ENCODE measurements around the gene EPHA2. TPM values are rescaled to one million over a fixed set of nuclear protein-coding genes. Genes with fewer than 3 reads are reported as not detected.

EPHA2 gene
- polyA plus RNA-seq, 1 of the 3 experiments (the other 2 are of a cell fraction): 126 TPM

DNA sequence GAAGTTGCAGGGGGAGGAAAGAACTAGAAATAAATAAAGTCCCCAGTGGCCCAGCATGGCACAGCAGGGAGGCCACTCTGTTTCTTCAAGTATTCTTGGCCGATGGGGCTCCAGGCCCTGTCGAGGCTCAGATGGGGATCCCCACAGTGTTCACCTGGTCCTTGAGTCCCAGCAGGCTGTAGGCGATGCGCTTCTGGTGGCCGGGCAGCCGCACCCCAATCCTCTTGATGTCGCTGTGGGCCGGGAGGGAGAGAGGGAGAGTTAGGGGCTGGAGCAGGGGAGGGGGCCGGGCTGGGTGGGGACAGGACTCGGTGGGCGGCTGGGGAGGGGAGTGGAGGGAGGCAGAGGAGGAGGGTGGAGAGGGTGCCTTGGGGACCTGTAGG, 30.8 kb downstream of the EPHA2 start:
- CTCF ChIA-PET: interaction anchor here (1.4 to 2.2 kb wide), 2 partner anchors 42 to 43 kb away, joined by 4 to 8 read pairs; no protein-coding TSS in a partner anchor
- no peak for DNase-seq
- WGBS (ENCODE audit: low lambda C conversion rate): 100% methylated on average over 5 of the region's 11 CpGs
- TF ChIP-seq EP300 (IDR thresholded peaks at IDR 0.05; ENCODE audit: borderline replicate concordance in 1 of 2, low read depth in 1 of 2, low read length in 1 of 2) (no peak), CHD2 (IDR thresholded peaks at IDR 0.05; ENCODE audit: low read length, partially characterized antibody) (no peak), MEF2A (IDR thresholded peaks at IDR 0.05; ENCODE audit: borderline replicate concordance, low read depth) (no peak), GATA2 (CRISPR knock-in tag; IDR thresholded peaks at IDR 0.05) (no peak), EZH2phosphoT487 (IDR thresholded peaks at IDR 0.05; ENCODE audit: borderline replicate concordance, low read depth) (no peak), TEAD4 (IDR thresholded peaks at IDR 0.05; ENCODE audit: borderline replicate concordance, insufficient read depth) (no peak), NRF1 (IDR thresholded peaks at IDR 0.05; ENCODE audit: low read depth, low read length) (no peak), MXI1 (IDR thresholded peaks at IDR 0.05; ENCODE audit: low read depth, low read length) (no peak)
- TF ChIP-seq, protein P1, sequence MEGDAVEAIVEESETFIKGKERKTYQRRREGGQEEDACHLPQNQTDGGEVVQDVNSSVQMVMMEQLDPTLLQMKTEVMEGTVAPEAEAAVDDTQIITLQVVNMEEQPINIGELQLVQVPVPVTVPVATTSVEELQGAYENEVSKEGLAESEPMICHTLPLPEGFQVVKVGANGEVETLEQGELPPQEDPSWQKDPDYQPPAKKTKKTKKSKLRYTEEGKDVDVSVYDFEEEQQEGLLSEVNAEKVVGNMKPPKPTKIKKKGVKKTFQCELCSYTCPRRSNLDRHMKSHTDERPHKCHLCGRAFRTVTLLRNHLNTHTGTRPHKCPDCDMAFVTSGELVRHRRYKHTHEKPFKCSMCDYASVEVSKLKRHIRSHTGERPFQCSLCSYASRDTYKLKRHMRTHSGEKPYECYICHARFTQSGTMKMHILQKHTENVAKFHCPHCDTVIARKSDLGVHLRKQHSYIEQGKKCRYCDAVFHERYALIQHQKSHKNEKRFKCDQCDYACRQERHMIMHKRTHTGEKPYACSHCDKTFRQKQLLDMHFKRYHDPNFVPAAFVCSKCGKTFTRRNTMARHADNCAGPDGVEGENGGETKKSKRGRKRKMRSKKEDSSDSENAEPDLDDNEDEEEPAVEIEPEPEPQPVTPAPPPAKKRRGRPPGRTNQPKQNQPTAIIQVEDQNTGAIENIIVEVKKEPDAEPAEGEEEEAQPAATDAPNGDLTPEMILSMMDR (IDR thresholded peaks at IDR 0.05): no peak
- TF ChIP-seq, protein P2, sequence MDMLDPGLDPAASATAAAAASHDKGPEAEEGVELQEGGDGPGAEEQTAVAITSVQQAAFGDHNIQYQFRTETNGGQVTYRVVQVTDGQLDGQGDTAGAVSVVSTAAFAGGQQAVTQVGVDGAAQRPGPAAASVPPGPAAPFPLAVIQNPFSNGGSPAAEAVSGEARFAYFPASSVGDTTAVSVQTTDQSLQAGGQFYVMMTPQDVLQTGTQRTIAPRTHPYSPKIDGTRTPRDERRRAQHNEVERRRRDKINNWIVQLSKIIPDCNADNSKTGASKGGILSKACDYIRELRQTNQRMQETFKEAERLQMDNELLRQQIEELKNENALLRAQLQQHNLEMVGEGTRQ (IDR thresholded peaks at IDR 0.05; ENCODE audit: borderline replicate concordance, low read depth, low read length): no peak
- Histone ChIP-seq H2AFZ (ENCODE audit: low read depth) (no peak overlapping the region), H3K4me2 (no peak overlapping the region), H3K27ac (ENCODE audit: low read depth in 2 of 2, low read length in 1 of 2) (no peak overlapping the region), H3K36me3 (replicated peaks in 1 of 2; ENCODE audit: control insufficient read depth in 1 of 2, insufficient read depth in 2 of 2, low read length in 1 of 2) (peaks cover 29 to 68% of the 10 kb centered on the region in 2 experiments), H3K9ac (no peak overlapping the region), H3K9me3 (no peaks in the 10 kb centered on the region), H3F3A (replicated peaks; ENCODE audit: insufficient read depth) (peaks cover 37% of the 10 kb centered on the region), H3K4me1 (ENCODE audit: control insufficient read depth in 1 of 2, insufficient read depth in 2 of 2, low read depth in 1 of 2, low read length in 1 of 2) (peaks cover 10% of the 10 kb centered on the region in 2 experiments; a peak in 2 of 4 replicates), H3K9me2 (no peaks in the 10 kb centered on the region), H3K4me3 (ENCODE audit: low read depth in 2 of 2, low read length in 1 of 2) (no peak overlapping the region), H3K79me2 (ENCODE audit: insufficient read depth) (no peaks in the 10 kb centered on the region), H3K27me3 (ENCODE audit: insufficient read depth) (no peaks in the 10 kb centered on the region), H4K20me1 (ENCODE audit: insufficient read depth) (peaks cover 5% of the 10 kb centered on the region; the same call in 1 of the 2 replicates)
- POLR2A ChIA-PET: no interaction called here

DNA sequence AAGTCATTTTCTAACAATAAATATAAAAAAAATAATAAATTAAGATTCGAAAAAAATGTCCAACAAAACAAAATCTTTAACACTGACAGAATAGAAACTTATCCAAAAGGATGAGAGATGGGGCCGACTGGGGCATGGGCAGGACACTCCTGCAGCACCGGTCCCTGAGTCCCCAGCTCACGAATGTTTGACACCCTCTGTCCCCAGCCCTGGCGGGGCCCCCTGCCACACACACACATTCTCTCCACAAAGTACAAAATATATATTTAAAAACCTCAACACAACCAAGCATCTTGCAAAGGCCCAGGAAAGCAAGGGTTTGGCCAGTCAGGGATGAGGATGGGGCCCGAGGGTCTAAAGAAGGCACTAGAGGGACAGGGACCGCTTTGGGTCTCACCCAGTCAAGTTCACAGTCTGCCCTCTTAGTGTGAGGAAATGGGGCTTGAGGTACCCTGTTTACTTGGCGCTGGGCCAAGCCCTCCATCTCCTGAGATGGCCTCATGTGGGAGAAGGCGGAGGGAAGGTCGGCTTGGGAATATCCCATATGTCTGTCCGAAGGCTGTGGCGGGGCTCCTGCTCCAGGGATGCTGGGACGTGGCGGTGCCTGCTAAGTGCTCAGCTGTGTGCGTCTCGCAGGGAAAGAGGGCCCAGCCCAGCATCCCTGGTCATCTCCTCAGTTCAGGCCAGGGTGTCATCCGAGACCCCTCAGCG, 31.3 kb downstream of the EPHA2 start:
- Histone ChIP-seq H3K9ac (no peak overlapping the region), H3K9me2 (no peaks in the 10 kb centered on the region), H3F3A (replicated peaks; ENCODE audit: insufficient read depth) (peaks cover 35% of the 10 kb centered on the region), H3K4me1 (ENCODE audit: control insufficient read depth in 1 of 2, insufficient read depth in 2 of 2, low read depth in 1 of 2, low read length in 1 of 2) (peaks cover 10% of the 10 kb centered on the region in 2 experiments; a peak in 2 of 4 replicates), H3K27ac (ENCODE audit: low read depth in 2 of 2, low read length in 1 of 2) (no peak overlapping the region; a peak in 1 of 4 replicates), H4K20me1 (ENCODE audit: insufficient read depth) (peaks cover 5% of the 10 kb centered on the region; the same call in 1 of the 2 replicates), H3K36me3 (replicated peaks in 1 of 2; ENCODE audit: control insufficient read depth in 1 of 2, insufficient read depth in 2 of 2, low read length in 1 of 2) (peaks cover 24 to 63% of the 10 kb centered on the region in 2 experiments), H3K4me3 (ENCODE audit: low read depth in 2 of 2, low read length in 1 of 2) (no peak overlapping the region), H2AFZ (ENCODE audit: low read depth) (no peak overlapping the region), H3K27me3 (ENCODE audit: insufficient read depth) (no peaks in the 10 kb centered on the region), H3K9me3 (no peaks in the 10 kb centered on the region), H3K79me2 (ENCODE audit: insufficient read depth) (no peaks in the 10 kb centered on the region), H3K4me2 (no peak overlapping the region)
- ChIA-PET POLR2A (no interaction called here), CTCF (interaction anchor here (0.9 to 1.4 kb wide), 3 partner anchors 18 to 42 kb away, joined by 3 to 4 read pairs (median 3); no protein-coding TSS in a partner anchor)
- 93% methylated on average over 12 of the region's 18 CpGs for WGBS (ENCODE audit: low lambda C conversion rate)
- no peak for DNase-seq
- TF ChIP-seq, protein P3, sequence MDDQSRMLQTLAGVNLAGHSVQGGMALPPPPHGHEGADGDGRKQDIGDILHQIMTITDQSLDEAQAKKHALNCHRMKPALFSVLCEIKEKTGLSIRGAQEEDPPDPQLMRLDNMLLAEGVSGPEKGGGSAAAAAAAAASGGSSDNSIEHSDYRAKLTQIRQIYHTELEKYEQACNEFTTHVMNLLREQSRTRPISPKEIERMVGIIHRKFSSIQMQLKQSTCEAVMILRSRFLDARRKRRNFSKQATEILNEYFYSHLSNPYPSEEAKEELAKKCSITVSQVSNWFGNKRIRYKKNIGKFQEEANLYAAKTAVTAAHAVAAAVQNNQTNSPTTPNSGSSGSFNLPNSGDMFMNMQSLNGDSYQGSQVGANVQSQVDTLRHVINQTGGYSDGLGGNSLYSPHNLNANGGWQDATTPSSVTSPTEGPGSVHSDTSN (IDR thresholded peaks at IDR 0.05): no peak
- peak; percentile 33; the same call in 1 of the 2 replicates for TF ChIP-seq NFIC (IDR thresholded peaks at IDR 0.05; ENCODE audit: borderline replicate concordance)
- TF ChIP-seq EP300 (IDR thresholded peaks at IDR 0.05; ENCODE audit: borderline replicate concordance in 1 of 2, low read depth in 1 of 2, low read length in 1 of 2): no peak
- TF ChIP-seq FOSL2 (IDR thresholded peaks at IDR 0.05; ENCODE audit: borderline replicate concordance, low read depth): no peak
- no peak for TF ChIP-seq RXRA (IDR thresholded peaks at IDR 0.05; ENCODE audit: borderline replicate concordance, low read depth)
